Thoracic aorta (tissue), 2 donors: Measurements from ENCODE around the gene B3GNT7. TPM values are rescaled to one million over a fixed set of nuclear protein-coding genes. Genes with fewer than 3 reads are reported as not detected.

Source experiments
- ATAC-seq: fragments of 150-250 bp; one replicate; pipeline ENCODE4 v1.8.0; 2017; ENCODE audit warnings: low read depth; ENCODE audit not compliant: insufficient number of reproducible peaks, low FRiP score
- DNase-seq: peaks from one replicate; pipeline ENCODE4 v3.0.0-alpha.2; 2020; ENCODE audit warnings: low spot score
- H3K27ac ChIP-seq, 2 donors: fragments of 200-600 bp; sonication (generic); 1 replicate in 1 of 2; 2 replicates in 1 of 2; pipeline ENCODE4 v1.5.1; 2016; ENCODE audit warnings: mild to moderate bottlenecking in 2 of 2, moderate library complexity in 2 of 2
- H3K27me3 ChIP-seq: fragments of 200-600 bp; sonication (generic); replicated peaks from 2 replicates; pipeline ENCODE4 v1.6.0; 2016; ENCODE audit warnings: mild to moderate bottlenecking; ENCODE audit not compliant: insufficient read depth
- H3K36me3 ChIP-seq: fragments of 200-600 bp; sonication (generic); one replicate; pipeline ENCODE4 v1.5.1; 2016
- H3K4me1 ChIP-seq, 2 donors: fragments of 200-600 bp; sonication (generic); 1 replicate in 1 of 2; 2 replicates in 1 of 2; pipeline versions ENCODE4 v1.5.1 to v1.6.0; 2016; ENCODE audit warnings: low read depth in 2 of 2, mild to moderate bottlenecking in 1 of 2; ENCODE audit not compliant: control insufficient read depth in 1 of 2
- H3K4me3 ChIP-seq: fragments of 200-600 bp; sonication (generic); 2 replicates; pipeline ENCODE4 v1.5.1; 2016; ENCODE audit warnings: mild to moderate bottlenecking
- H3K9me3 ChIP-seq: fragments of 200-600 bp; sonication (generic); 2 replicates; pipeline ENCODE4 v1.5.1; 2016
- CTCF ChIP-seq: fragments of 200-600 bp; sonication (generic); IDR thresholded peaks from one replicate; pipeline ENCODE4 v1.5.1; 2019; ENCODE audit warnings: antibody characterized with exemption
- total RNA-seq, 2 donors: library from RNA; depleted of rRNA; stranded (reverse); fragments of >200 nt; gene quantifications; one replicate each; pipeline versions ENCODE4 v1.1.0 to v1.2.3, GENCODE V29; 2016

The B3GNT7 gene
- total RNA-seq, 2 donors from 2014 or later = 11.4 to 17.5 TPM

DNA sequence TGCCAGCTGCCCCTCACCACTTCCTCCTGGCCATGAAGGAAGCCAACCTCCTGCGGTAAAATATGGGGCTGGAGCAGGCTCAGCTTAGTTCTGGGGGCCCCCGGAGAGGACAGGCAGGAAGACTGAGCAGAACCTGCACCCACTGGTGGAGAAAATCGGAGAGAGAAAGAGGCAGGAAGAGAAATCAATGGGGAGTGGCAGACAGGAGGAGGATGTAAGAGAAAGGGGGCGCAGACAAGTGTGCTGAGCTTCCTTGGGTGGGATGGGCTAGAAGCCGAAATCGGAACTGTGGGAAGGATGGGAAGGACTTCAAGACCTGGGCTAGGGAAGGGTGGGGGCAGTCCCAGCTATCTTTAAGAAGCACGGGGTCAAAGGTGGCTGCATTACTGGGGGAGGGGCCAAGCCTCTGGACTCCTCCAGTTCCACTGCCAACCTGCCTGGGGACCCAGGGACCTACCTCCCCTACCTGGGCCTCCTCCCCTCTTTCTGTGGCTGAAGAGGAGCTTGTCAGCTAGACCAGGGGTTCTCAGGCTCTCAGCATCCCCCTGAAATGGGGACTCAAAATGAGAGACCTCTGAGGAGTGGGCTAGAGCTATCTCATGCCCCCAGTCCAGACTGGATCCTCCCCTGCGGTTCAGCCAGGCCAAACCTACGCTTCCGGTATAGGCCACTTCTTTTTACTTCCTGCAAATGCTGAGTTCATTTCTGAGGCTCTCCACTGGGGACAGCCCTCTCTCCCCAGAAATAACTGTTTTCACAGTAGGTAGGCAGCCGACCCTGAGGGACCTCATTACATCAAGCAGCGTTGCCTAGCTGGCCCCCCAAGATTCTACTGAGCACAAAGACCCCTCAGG lies 33.6 kb upstream of the B3GNT7 start:
- Histone ChIP-seq H3K9me3 (no peaks in the 10 kb centered on the region), H3K4me3 (no peak overlapping the region), H3K4me1 (peaks cover 0 to 10% of the 10 kb centered on the region in 2 donors), H3K27ac (no peak overlapping the region), H3K27me3 (no peaks in the 10 kb centered on the region), H3K36me3 (peaks cover 36% of the 10 kb centered on the region)
- ATAC-seq = no peak
- DNase-seq = no peak
- no peak for TF ChIP-seq CTCF

- H3K36me3 ChIP-seq = peaks cover 36% of the 10 kb centered on the region
- ATAC-seq (no peak), DNase-seq (no peak)
- TF ChIP-seq CTCF = no peak
- no peaks in the 10 kb centered on the region for H3K27me3 ChIP-seq
- peaks cover 0 to 9% of the 10 kb centered on the region in 2 donors for H3K4me1 ChIP-seq
- H3K9me3 ChIP-seq = no peaks in the 10 kb centered on the region
- no peak overlapping the region for H3K27ac ChIP-seq
- no peak overlapping the region for H3K4me3 ChIP-seq
Measured at GRCh38 chr2:231362555-231363184, 32.8 kb upstream of the B3GNT7 start.

GRCh38 chr2:231364061-231364460 lies 31.4 kb upstream of the B3GNT7 start:
- no peak overlapping the region for H3K4me3 ChIP-seq
- no peaks in the 10 kb centered on the region for H3K9me3 ChIP-seq
- H3K27me3 ChIP-seq = no peaks in the 10 kb centered on the region
- no peak overlapping the region for H3K27ac ChIP-seq
- H3K4me1 ChIP-seq = peaks cover 0 to 9% of the 10 kb centered on the region in 2 donors
- DNase-seq = no peak
- peaks cover 31% of the 10 kb centered on the region for H3K36me3 ChIP-seq
- ATAC-seq = no peak
- TF ChIP-seq CTCF = no peak

- no peak overlapping the region for H3K4me3 ChIP-seq
- H3K9me3 ChIP-seq = no peaks in the 10 kb centered on the region
- no peak for ATAC-seq
- H3K27ac ChIP-seq = peak overlapping the region; percentile 12 to 38
- no peak for DNase-seq
- peaks cover 0 to 12% of the 10 kb centered on the region in 2 donors for H3K4me1 ChIP-seq
- TF ChIP-seq CTCF = no peak
- no peaks in the 10 kb centered on the region for H3K27me3 ChIP-seq
- H3K36me3 ChIP-seq = peaks cover 28% of the 10 kb centered on the region
Measured at GRCh38 chr2:231364961-231365810, 30.3 kb upstream of the B3GNT7 start.

GRCh38 chr2:231367178-231367577 lies 28.3 kb upstream of the B3GNT7 start:
- H3K27me3 ChIP-seq = no peaks in the 10 kb centered on the region
- H3K36me3 ChIP-seq = peaks cover 12% of the 10 kb centered on the region
- H3K4me1 ChIP-seq = peaks cover 0 to 14% of the 10 kb centered on the region in 2 donors
- no peak overlapping the region for H3K27ac ChIP-seq
- H3K4me3 ChIP-seq = no peak overlapping the region
- DNase-seq = no peak
- no peak for ATAC-seq
- TF ChIP-seq CTCF = no peak
- H3K9me3 ChIP-seq = no peaks in the 10 kb centered on the region
